ENCODE results near the gene ZNF385C.

ZNF385C gene

GRCh38 chr17:42079541-42079940 is 18.7 kb downstream of the ZNF385C start:
- no peak for DNase-seq (ENCODE audit: low spot score)
- TF ChIP-seq CTCF (conservative IDR thresholded peaks at IDR 0.05; ENCODE audit: low read depth) = no peak
- H3K27ac ChIP-seq = no peak overlapping the region
- POLR2A ChIA-PET (ENCODE audit: low non-redundant PET) = no interaction called here
- CTCF ChIA-PET = interaction anchor here (0.6 to 1.0 kb wide), 3 partner anchors 11 to 125 kb away, joined by 3 to 5 read pairs (median 4); no protein-coding TSS in a partner anchor

GRCh38 chr17:42078396-42079043 is 19.8 kb downstream of the ZNF385C start:
- no peak overlapping the region for H3K27ac ChIP-seq
- TF ChIP-seq CTCF (conservative IDR thresholded peaks at IDR 0.05; ENCODE audit: low read depth) = no peak
- CTCF ChIA-PET = interaction anchor here (0.7 kb wide), 1 partner anchor 30 kb away, joined by 9 read pairs; no protein-coding TSS in a partner anchor
- POLR2A ChIA-PET (ENCODE audit: low non-redundant PET) = no interaction called here
- no peak for DNase-seq (ENCODE audit: low spot score)

- no peak for TF ChIP-seq CTCF (conservative IDR thresholded peaks at IDR 0.05; ENCODE audit: low read depth)
- no peak for DNase-seq (ENCODE audit: low spot score)
- no peak overlapping the region for H3K27ac ChIP-seq
- POLR2A ChIA-PET (ENCODE audit: low non-redundant PET) = no interaction called here
- CTCF ChIA-PET = interaction anchor here (0.7 kb wide), 1 partner anchor 31 kb away, joined by 9 read pairs; no protein-coding TSS in a partner anchor
Measured at GRCh38 chr17:42077755-42078154, 20.5 kb downstream of the ZNF385C start.

GRCh38 chr17:42076797-42077559 is 21.3 kb downstream of the ZNF385C start:
- DNase-seq (ENCODE audit: low spot score) = no peak
- TF ChIP-seq CTCF (conservative IDR thresholded peaks at IDR 0.05; ENCODE audit: low read depth) = no peak
- CTCF ChIA-PET = no interaction called here
- POLR2A ChIA-PET (ENCODE audit: low non-redundant PET) = no interaction called here
- H3K27ac ChIP-seq = no peak overlapping the region

- ChIA-PET CTCF (no interaction called here), POLR2A (ENCODE audit: low non-redundant PET) (no interaction called here)
- TF ChIP-seq CTCF (conservative IDR thresholded peaks at IDR 0.05; ENCODE audit: low read depth) = no peak
- DNase-seq (ENCODE audit: low spot score) = no peak
- H3K27ac ChIP-seq = no peak overlapping the region
Measured at GRCh38 chr17:42075789-42076188, 22.5 kb downstream of the ZNF385C start.

- no peak overlapping the region for H3K27ac ChIP-seq
- ChIA-PET CTCF (interaction anchor here (0.6 to 0.7 kb wide), 2 partner anchors 35 to 53 kb away, joined by 3 to 5 read pairs; partner anchors contain the start of gene NKIRAS2), POLR2A (ENCODE audit: low non-redundant PET) (no interaction called here)
- TF ChIP-seq CTCF (conservative IDR thresholded peaks at IDR 0.05; ENCODE audit: low read depth) = no peak
- DNase-seq (ENCODE audit: low spot score) = no peak
Measured at GRCh38 chr17:42072323-42073187, 25.7 kb downstream of the ZNF385C start.
